GM12865 (cell line): ENCODE data around the gene MSH3.

Experiments
- DNase-seq: peaks from one replicate; pipeline ENCODE4 v3.0.0; 2010; ENCODE audit warnings: low read depth
- H3K4me3 ChIP-seq: 2 replicates; pipeline ENCODE4 v1.5.1; 2011; ENCODE audit warnings: mild to moderate bottlenecking, low read depth, low read length, control low read depth
- TF ChIP-seq, protein P1 (sequence below): IDR thresholded peaks from 2 replicates; pipeline ENCODE4 v1.5.1; 2011; ENCODE audit warnings: low read length, control low read depth, low read depth, inconsistent platforms; ENCODE audit not compliant: insufficient read depth; ENCODE audit errors: missing control alignments

MSH3 gene

GRCh38 chr5:80703291-80703690 is 48.8 kb downstream of the MSH3 start:
- TF ChIP-seq, protein P1, sequence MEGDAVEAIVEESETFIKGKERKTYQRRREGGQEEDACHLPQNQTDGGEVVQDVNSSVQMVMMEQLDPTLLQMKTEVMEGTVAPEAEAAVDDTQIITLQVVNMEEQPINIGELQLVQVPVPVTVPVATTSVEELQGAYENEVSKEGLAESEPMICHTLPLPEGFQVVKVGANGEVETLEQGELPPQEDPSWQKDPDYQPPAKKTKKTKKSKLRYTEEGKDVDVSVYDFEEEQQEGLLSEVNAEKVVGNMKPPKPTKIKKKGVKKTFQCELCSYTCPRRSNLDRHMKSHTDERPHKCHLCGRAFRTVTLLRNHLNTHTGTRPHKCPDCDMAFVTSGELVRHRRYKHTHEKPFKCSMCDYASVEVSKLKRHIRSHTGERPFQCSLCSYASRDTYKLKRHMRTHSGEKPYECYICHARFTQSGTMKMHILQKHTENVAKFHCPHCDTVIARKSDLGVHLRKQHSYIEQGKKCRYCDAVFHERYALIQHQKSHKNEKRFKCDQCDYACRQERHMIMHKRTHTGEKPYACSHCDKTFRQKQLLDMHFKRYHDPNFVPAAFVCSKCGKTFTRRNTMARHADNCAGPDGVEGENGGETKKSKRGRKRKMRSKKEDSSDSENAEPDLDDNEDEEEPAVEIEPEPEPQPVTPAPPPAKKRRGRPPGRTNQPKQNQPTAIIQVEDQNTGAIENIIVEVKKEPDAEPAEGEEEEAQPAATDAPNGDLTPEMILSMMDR = no peak
- H3K4me3 ChIP-seq = no peak overlapping the region
- no peak for DNase-seq

DNA sequence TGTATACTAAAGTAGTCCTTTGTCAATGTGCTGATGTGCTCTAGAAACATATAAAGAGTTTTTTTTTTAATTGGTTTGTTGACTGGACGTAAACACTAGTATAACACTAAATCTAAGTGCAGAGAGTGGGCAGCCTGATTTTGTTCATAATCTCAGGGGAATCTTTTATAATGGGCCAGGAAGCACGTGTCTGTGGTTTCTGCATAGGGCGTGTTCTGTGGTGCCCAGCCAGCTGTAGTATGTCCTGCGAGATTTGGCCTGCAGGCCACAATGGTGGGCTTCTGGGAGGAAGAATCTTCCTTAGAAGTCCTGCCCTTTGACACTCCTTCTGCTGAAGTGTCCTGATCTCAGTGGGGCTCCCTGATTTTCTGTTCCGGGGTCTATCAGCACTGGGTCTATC is 49.3 kb downstream of the MSH3 start:
- TF ChIP-seq, protein P1 = no peak
- no peak overlapping the region for H3K4me3 ChIP-seq
- DNase-seq = no peak

- H3K4me3 ChIP-seq = no peak overlapping the region
- TF ChIP-seq, protein P1 = no peak
- no peak for DNase-seq
These were observed 49.8 kb downstream of the MSH3 start for GRCh38 chr5:80704221-80704620.

- H3K4me3 ChIP-seq = no peak overlapping the region
- DNase-seq = no peak
- TF ChIP-seq, protein P1 = no peak
These were observed 50.8 kb downstream of the MSH3 start for GRCh38 chr5:80705216-80705769.

DNA sequence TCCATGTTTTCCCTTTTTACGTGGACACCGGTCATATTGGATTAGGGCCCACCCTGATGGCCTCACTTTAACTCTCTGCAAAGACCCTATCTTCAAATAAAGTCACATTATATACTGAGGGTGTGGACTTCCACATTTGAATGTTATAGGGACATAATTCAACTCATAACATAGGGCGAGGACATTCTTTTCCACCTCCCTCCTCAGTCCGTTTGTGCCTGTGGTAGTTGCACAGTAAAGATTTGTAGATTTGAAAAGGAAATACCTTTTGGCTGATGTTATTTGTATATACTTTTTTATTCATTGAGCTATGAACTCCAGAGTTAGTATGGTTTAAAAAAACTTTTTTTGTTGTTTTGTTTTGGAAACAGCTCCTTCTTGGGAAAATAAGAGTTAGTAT is 51.3 kb downstream of the MSH3 start:
- DNase-seq = no peak
- H3K4me3 ChIP-seq = no peak overlapping the region
- TF ChIP-seq, protein P1 = no peak

GRCh38 chr5:80706835-80707447 is 52.5 kb downstream of the MSH3 start:
- TF ChIP-seq, protein P1 = no peak
- H3K4me3 ChIP-seq = no peak overlapping the region
- DNase-seq = no peak

GRCh38 chr5:80707645-80708044 is 53.2 kb downstream of the MSH3 start:
- DNase-seq = no peak
- TF ChIP-seq, protein P1 = no peak
- H3K4me3 ChIP-seq = no peak overlapping the region
